ENCODE results near the gene ETFA.

ETFA gene

DNA sequence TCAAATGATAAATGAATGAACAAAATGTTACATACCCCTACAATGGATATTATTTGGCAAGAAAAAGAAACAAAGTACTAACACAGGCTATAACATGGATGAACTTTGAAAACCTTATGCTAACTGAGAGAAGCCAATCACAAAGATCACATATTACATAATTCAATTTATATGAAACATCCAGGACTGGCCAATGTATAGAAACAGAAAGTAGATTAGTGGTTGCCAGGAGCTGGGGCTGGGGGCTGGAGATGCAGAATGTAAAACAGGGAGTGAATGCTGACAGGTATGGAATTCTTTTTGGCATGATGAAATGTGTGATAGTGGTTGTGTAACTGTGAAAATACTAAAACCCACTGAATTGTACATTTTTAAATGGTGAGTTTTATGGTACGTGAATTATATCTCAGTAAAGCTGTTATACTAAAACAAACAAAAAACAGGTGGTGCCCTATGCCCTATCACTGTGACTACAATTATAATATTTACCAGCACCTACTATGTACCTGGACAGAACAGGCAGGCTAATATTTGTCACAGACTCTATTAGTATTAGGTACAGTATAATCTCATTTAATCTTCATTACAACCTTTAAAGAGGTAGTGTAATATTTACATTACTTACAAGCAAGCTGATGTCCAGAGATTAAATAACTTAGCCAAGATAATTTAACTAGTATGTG, 90.0 kb downstream of the ETFA start:
- DNase-seq (ENCODE audit: low read depth, low spot score), result no peak

DNA sequence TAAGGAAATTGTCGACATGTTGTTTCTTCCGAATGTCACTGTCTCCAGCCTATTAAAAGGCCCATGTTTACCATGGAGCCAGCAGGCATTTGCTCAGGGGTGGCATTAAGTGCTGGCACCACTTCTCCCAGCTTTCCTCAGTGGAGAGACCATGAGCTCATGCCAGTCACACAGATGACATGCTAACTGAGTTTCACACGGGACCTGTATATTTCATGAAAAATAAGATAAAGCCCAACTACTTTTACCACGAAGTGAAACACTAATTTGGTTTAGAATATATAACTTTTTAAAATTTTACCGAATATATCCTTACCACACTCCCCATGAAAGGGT, 93.4 kb downstream of the ETFA start:
- no peak for DNase-seq (ENCODE audit: low read depth, low spot score)

DNA sequence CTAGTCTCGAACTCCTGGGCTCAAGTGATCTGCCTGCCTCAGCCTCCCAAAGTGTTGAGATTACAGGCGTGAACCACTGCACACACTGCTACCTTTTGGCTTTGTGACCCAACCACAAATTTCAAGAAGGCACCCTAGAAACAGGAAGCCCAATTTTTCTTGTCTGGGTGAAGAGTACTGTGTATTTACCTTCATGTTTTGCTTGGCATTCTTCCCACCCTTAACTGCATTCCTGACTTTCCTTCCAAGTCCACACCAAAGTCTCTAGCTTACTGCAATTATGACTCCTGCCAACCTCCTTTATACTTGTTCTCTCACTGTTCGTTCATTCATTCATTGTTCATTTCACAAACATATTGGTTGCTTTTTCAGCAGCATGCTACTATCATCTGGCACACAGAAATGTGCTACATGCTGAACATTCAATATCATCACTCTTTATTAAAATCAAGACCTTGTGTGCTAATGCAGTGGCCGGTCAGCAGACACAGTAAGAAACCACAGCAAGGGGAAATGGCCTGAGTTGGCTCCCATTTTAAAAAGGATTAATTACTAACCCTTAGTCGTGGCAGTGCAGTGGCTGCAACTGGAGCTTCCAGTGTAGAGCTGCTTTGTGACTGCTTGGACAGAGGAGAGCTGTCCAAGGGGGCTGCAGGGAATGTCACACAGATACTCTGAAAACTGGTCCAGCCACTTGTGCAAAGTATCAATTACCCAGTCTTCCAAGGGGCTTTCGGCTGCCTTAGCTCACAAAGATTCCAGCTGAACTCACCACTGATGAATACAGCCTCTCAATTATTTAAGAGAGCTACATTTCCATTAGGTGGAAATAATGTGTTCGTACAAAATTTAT, 94.0 kb downstream of the ETFA start:
- DNase-seq (ENCODE audit: low read depth, low spot score), result peak; percentile 18

DNA sequence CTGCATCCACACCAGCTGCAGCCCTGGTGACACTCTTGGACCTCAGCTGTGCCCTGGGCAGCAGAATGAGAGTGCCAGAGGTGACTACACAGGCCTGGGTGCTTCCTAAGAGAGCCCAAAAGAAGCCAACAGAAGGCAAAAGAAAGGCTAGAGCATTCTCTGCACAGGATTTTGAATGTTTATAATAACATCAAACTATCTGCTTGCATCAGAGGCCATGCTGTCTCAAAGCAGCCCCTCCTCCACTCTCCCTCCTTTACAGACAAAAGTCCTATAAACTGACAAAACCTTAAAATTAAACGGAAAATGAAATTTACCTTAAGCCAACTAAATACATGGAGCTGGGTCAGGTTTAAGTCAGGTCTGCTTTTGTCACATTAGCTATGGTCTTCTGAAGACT, 95.6 kb downstream of the ETFA start:
- no peak for DNase-seq (ENCODE audit: low read depth, low spot score)

DNA sequence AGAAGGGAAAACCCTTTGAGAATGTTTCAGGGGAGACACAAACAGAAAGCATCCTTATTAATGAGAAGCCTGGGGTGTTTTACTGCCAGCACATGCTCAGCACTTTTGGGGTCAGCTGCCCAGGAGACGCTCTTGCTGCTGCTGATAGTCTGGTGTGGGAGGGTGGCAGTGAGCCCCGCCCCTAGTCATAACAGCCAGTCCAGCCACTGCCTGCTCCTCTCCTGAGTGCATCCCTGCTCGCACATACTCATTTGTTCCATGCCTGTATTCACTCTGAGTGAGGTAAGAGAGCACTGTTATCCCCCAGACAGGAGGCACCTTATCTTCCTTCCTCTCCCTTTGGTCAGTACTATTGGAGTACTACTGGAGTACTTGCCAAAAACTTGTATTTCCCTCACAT, 101.3 kb downstream of the ETFA start:
- no peak for DNase-seq (ENCODE audit: low read depth, low spot score)

DNA sequence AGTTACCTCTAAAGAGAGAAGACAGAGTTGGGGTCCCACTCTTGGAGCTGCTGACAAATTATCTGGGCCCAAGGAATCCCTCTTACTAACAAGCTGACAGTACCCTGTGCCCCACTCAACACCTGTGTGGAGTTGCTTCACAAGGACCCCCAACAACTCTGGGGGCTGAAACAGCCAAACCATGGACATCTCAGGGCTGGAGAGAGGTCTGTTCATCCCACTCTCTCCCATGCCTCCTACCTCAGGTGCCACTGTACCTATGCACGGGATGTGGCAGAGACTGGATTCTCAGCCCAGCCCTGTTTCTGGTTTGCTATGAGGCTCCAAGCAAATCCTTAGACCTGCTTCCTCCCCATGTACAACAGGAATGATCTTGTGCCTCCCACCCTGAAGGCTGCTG, 101.7 kb downstream of the ETFA start:
- no peak for DNase-seq (ENCODE audit: low read depth, low spot score)

DNA sequence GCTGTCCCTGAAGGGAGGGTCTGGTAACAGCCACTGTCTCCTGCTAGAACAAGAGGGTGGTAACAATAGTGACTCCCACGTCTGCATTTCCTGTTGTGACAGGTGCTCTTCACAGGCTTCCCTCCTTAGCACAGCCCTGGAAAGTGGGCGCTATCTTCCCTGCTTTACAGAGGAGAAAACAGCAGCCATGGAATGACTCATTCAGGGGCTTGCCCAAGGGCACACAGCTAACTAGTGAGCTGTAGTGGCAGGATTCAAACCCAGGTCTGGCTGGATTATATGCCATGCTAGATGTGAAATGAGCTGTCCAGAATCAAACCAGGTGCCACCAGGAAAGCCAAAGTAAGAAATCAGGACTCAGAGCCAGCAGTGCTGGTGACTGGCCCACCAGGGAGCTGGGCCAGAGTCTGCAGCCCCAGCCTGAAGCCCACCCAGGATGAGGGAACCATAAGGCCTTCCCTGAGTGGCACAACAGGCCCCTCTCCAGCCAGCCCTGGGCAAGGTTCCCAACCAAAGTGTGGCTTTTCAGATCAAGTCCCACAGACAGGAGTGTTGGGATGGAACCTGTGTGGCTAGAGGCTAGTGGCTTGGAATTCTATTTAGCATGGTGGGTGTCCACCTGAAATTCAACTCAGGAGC, 102.4 kb downstream of the ETFA start:
- DNase-seq (ENCODE audit: low read depth, low spot score), result no peak

DNA sequence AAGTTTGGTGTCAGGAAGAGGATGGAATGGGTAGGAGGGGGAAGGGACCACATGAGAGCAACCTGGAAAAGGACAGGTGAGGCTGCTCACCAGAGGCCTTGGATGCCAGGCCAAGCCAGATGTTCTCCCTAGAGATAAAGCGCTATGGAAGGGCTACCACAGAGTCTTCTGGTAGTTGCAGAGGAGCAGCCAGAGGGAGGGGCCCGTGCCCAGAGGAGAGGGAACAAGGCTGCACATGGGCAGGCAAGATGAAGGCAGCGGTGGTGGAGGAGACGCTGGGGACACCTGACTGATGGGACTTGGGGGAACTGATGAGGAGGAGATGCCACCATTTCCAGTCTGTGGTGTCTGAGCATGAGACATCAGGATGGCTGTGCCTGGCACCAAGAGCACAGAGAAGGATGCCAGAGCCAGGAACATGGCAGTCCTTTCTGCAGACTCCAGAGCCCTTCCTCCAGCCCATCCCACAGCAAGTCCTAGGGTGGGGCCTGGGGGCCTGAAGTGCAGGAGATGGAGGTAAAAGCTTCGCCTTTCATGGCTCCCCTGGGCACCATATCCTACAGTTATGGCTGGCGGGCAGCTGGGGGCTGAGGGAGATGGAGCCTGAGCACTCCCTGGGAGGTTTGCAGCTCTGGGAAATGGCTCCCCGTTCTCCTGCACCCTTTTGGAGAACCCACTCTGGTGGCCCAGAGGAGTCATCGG, 103.0 kb downstream of the ETFA start:
- DNase-seq (ENCODE audit: low read depth, low spot score), result no peak

DNA sequence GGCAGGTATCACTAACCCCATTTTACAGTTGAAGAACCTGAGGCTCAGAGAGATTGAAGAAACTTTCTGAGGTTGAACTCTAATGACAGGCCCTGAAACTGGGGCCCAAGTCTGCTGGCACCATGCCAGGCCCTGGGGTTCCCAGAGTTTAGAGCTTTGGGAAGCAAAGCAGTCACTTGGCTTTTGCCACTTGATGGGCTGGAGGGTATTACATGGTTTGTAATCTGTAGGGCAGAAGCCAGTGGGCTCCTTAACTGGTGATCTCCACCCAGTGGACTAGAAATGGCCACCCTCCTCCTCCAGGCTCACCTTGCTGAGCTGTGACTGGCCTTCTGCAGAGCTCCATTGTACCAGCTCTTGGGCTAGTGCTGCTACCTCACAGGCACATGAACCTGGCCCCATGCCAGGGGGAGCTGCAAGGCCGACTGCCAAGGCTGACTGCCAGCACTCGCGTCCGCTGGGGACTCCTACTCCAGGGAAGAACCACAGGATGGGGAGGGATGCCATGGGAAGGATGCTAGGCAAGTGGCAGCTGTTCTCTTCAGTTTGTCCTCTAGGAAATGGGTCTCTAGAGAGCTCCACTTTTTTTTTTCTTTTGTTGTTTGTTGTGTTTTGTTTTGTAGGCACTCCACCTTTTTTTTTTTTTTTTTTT, 104.8 kb downstream of the ETFA start:
- no peak for DNase-seq (ENCODE audit: low read depth, low spot score)

DNA sequence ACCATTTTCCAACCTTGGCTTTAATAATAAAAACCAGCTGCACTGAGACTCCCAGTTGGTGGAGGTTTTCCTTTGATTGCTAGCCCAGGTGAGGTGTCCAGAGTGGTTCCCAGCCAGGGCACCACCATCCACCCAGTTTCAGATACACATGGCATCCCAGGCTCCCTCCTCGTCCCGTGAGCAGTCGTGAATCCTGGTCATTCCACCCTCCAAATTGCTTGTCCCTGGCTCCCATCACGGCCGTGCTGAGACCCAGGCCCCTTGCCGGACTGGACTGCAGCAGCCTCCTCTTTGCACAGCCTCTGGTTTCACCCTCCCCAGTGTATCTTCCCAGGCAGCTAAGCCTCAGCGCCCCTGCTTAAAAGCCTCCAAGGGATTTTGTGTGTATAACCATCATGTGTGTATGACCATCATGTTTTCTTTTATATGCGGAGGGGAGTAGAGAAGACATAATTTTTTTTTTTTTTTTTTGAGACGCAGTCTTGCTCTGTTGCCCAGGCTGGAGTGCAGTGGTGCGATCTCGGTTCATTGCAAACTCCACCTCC, 106.3 kb downstream of the ETFA start:
- DNase-seq (ENCODE audit: low read depth, low spot score), result no peak

DNA sequence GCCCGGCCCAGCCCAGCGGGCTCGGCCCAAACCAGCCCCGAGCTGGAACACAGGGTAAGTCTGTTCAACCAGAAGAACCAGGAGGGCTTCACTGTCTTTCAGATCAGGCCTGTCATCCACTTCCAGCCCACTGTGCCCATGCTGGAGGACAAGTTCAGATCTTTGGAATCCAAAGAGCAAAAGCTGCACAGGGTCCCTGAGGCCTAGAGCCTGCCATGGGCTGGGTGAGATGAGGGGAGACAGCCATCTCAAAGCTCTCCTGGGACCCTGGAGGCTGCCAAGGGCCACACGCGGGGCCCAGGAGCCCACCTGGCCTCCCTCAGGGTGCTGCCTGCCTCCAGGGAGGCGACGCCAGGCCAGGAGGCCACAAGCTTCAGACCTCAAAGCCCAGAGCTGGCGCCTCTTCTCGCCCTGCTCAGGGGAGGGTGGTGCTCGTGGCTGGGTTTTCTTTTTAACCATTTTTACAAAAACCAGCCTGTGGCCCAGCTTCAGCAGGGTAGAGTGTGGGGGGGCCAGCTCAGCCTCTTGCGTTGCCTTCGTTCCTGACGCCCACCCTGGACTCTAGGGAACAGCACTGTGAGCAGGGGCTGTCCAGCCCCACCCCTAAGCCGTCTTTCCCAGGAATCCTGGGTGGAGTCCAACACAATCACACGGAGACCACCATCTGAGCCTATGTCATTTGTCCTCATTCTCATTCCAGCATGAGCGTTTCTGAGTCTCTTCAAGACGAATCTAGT, 107.0 kb downstream of the ETFA start:
- DNase-seq (ENCODE audit: low read depth, low spot score), result no peak

DNA sequence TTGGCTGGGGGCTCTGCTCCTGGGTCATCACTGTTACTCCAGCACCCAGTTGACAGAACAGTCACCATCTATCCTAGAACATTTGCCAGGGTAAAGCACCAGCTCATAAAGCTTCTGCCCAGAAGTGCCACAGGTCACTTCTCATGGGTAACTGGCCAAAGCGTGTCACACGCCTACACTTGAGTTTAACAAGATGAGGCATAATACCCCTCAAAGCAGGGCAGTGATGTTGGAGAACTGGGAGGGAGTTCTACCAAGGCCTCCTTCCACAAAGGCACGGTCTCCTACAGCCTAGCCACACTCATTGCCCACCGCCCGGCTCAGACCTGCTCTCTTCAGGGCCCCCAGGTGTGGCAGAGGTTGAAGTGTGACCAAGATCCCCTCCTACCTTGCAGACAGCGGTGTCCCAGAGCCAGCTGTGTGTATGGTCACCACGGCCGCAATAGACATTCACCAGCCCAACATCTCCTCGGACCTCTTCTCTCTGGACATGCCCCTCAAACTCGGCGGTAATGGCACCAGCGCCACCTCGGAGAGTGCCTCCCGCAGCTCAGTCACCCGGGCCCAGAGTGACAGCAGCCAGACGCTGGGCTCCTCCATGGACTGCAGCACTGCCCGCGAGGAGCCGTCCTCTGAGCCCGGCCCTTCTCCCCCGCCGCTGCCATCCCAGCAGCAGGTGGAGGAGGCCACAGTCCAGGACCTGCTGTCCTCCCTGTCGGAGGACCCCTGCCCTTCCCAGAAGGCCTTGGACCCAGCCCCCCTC, 107.7 kb downstream of the ETFA start:
- DNase-seq (ENCODE audit: low read depth, low spot score), result no peak

DNA sequence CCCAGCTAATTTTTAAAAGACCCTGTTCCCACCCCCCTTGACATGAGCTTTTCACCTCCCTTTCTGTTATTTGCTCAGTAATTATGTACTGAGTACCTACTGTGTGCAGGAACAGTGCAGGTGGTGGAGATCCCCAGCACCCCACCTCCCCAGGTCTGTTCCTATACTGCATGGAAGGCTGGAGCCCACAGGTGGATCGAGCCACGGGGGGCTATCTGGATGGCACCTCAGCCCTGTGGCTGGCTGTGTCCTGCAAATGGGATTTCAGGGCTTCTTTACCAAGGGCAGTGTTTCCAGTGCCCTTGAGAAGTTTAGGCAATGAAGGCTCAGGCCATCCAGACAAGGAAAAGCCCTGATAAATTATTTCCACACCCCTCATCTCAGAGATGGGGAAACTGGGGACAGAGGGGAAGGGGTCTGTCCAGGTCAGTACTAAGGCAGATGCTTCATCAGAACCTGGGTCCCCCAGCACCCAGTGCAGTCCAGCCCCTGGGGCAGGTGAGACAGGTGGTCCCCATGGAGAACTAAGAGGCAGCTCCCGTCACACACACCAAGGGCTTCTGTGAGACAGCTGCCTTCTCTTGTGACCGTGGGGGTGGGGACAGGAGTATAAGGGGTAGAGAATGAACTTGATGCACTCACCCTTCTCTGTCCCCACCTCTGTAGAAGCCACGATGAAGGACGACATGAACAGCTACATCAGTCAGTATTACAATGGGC, 109.6 kb downstream of the ETFA start:
- DNase-seq (ENCODE audit: low read depth, low spot score), result no peak

DNA sequence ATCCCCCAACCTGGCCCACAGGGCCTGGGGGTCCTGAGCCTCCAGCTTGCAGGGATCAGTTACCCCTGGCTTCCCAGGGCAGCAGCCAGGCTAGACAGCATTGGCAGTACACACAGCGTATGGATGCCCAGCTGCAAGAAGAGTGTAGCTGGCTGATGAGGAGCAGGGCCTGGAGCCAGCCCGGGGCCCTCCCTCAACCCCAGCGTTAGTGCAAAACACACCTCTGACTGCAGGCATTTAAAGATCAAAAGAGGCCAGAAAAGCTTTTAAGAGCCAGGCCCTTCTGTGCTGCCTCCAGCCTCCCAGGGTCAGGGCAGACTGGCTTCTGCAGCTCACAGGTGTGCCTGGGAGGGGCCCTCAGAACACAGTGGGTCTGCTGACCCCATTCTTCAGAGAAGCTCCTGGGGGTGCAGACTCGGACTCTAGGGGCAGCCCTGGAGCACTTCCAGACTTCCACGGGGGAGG, 110.6 kb downstream of the ETFA start:
- peak; percentile 63 for DNase-seq (ENCODE audit: low read depth, low spot score)

DNA sequence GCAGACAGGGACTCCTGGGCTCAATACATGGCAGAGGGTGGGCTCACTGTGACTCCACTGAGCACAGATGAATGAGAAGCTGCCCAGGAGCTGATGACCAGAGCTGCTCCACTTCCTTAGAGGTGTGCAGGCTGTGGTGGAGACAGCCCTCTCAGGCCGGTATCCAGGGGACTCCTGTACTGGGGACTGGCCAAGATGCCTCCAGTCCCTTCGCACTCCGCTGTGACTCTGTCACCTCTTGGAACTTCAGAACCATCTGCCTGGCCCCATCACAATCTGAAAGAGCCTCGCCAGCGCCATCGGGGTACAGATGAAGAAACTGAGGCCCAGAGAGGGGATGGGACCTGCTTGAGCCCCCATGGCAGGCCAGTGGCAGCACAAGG, 111.2 kb downstream of the ETFA start:
- DNase-seq (ENCODE audit: low read depth, low spot score), result no peak

DNA sequence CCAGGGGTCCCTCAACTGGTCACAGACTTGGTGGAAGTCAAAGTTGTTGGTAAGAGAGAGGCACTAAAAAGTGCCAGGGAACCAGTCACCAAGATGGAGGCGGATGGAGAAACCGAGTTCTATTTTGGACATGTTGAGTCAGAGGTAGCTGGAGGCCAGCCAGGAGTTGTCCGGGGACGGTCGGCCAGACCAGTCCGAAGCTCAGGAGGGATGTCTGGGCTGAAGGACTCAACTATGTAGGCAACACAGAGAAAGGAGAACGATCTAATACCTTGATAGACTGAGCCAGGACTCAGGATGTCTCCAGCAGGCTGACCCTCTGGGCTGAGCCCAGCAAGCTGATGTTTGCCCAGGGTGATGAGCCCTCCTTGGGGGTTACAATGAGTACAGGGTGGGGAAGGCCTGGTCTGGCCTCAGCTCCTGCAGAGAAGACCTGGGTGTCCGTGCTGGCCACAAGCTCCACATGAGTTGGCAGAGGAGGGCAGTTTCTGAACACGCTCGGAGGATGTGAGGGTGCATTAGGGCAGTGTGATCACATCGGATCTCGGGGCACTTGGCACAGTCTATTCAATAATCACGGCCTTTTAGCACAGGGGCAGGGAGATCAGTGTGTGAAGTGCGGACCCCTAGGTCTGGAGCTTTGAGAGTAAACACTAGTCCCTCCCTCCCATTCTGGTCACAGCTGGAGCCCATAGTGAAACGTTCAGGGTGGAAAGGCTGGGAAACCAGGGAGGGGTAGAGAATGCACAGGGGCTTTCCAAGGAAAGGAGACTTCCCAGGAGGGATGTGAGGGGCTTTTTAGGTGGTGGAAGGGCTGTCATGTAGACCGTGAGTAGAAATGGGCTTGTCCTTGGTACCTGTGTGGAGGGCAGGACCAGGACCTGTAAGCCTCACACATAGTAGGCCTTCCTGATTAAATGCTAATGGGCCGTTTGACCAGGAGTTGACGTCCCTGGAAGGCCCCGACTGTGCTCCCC, 111.9 kb downstream of the ETFA start:
- DNase-seq (ENCODE audit: low read depth, low spot score), result no peak

DNA sequence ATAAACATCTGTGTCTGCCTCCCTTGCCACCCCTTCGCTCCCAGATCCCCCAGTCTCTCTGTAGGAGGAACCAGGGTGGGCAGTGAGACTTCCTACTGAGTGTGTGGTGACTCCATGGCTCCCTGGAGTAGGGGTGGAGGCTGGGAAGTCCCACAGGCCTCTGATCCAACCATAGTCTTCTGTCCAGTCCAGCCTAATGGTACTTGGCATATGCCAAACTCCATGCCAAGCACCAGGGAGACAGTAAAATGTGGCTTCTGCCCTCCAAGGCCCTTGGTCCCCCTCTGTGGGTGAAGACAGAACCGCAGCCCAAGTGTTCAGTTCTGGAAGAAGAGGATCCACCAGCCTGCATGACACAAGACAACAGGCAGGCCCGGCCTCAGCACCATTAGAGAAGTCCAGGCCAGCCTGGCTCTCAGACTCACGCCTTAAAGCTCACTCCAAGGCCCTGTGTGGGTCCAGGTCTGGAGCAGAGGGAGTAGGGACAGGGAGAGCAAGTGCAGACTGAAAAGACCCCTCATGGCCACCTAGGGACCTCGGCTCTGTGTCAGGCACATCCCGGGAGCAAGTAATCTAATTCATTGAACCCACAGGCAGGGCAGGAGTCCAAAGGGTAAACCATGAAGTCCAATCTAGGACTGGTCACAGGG, 112.7 kb downstream of the ETFA start:
- no peak for DNase-seq (ENCODE audit: low read depth, low spot score)
